ENCODE data around the gene UGT1A8.

UGT1A8 gene

DNA sequence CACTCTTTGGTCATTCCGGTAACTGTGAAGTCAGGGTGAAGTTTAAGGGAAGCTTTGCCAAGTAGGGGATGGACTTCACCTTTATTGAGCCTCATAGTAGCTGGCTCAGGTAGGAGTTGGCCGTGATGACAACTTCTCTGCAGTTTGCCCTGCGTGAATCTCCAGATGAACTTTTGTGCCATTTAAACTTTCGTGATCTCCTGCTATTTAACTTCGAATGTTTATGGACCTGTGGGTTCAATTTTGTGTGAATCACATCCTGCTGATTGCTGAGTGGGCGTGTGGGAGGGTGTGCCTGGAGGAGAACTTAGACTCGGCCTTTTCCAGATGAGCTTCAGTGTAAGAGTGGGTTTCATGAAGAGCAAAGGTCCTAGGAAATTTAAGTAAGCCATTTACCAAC, 146.8 kb downstream of the UGT1A8 start:
- DNase-seq (ENCODE audit: low read depth in 2 of 2): no peak

- DNase-seq (ENCODE audit: low read depth in 2 of 2): no peak
These were observed 147.3 kb downstream of the UGT1A8 start for GRCh38 chr2:233764761-233765160.

DNA sequence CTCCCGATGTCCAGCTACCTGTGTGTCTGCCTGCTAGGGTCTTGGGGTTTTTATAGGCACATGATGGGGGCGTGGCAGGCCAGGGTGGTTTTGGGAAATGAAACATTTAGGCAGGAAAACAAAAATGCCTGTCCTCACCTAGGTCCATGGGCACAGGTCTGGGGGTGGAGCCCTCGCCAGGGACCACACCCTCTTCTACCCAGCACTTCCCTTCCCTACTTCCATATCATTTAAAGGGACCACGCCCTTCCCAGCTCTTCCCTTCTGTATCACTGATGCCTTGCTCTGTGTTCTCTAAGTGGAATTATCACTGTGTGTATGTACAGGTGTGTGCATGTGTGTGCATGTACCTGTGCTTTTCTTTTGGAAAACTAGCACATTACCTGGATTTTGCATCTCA, 149.0 kb downstream of the UGT1A8 start:
- DNase-seq (ENCODE audit: low read depth in 2 of 2): no peak

GRCh38 chr2:233768076-233768475, 150.6 kb downstream of the UGT1A8 start:
- no peak for DNase-seq (ENCODE audit: low read depth in 2 of 2)

DNA sequence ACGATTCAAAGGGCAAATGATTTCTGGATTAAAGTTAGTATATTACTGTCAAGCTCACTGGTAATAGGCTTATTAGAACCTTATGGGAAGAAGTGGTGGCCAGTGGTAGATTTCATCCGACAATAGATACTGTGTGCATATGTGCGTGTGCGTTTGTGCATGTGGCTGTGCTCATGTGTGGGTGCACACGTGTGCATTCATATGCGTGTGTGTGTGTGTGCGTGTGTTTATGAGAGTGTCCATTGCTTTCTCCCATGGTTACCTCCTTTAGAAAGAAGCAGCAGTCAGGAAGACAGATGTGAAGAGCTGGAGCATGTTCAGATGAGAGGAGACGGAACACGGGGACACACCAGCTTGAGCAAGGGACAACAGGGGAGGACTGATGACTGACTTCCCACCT, 151.8 kb downstream of the UGT1A8 start:
- DNase-seq (ENCODE audit: low read depth in 2 of 2): no peak

- no peak for DNase-seq (ENCODE audit: low read depth in 2 of 2)
These were observed 154.7 kb downstream of the UGT1A8 start for GRCh38 chr2:233772153-233772552.

GRCh38 chr2:233772583-233772982, 155.2 kb downstream of the UGT1A8 start:
- no peak for DNase-seq (ENCODE audit: low read depth in 2 of 2)

DNA sequence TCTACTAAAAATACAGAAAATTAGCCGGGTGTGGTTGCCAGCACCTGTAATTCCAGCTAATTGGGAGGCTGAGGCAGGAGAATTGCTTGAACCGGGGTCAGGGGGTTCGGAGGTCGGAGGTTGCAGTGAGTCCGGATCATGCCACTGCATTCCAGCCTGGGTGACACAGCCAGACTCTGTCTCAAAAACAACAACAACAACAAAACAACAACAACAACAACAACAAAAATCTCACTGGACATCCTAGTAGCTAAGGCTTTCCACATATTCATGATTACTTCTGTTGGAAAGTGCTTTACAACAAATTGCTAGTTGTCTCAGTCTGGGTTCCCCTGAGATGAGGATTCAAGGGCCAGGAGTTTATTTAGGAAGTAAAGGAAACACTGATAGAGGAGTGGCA, 156.4 kb downstream of the UGT1A8 start:
- DNase-seq (ENCODE audit: low read depth in 2 of 2): no peak

DNA sequence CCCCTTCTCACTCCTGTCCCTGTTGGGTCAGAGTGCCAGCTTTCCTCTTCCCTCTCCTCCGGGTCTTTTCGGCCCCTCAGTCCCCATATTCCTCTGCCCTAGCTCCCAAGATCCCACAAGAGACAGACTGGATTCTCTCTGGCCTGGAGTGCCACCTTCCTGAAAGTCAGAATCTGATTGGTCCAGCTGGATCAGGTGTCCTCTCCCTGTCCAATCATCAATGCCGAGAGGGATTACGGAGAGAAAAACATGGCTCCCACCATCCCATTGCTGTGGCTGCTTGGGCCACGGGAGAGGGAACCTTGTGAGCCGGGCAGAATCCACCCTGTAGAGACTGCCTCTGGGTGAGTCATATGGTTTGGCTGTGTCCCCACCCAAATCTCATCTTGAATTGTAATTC, 158.0 kb downstream of the UGT1A8 start:
- no peak for DNase-seq (ENCODE audit: low read depth in 2 of 2)

GRCh38 chr2:233778030-233778429, 160.6 kb downstream of the UGT1A8 start, which contains the start of gene MROH2A:
Gene MROH2A, plus strand, starts transcription at chr2:233778330. Its CDS starts 1,029 bp downstream, at chr2:233779359.
- DNase-seq (ENCODE audit: low read depth in 2 of 2): no peak

- no peak for DNase-seq (ENCODE audit: low read depth in 2 of 2)
These were observed 162.3 kb downstream of the UGT1A8 start for GRCh38 chr2:233779722-233780121.

DNA sequence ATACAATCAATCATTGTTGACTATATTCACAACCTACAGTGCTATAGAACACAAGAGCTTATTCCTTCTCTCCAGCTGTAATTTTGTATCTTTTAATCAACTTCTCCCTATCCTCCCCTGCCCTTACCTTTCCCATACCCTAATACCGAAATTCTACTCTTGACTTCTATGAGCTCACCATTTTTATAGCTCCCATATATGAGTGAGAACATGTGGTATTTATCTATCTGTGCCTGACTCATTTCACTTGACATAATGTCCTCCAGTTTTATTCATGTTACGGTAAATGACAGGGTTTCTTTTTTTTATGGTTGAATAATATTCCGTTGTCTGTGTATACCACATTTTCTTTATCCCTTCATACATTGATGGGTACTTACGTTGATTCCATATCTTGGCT, 163.3 kb downstream of the UGT1A8 start:
- no peak for DNase-seq (ENCODE audit: low read depth in 2 of 2)

GRCh38 chr2:233789554-233789953, 172.1 kb downstream of the UGT1A8 start:
- no peak for DNase-seq (ENCODE audit: low read depth in 2 of 2)

DNA sequence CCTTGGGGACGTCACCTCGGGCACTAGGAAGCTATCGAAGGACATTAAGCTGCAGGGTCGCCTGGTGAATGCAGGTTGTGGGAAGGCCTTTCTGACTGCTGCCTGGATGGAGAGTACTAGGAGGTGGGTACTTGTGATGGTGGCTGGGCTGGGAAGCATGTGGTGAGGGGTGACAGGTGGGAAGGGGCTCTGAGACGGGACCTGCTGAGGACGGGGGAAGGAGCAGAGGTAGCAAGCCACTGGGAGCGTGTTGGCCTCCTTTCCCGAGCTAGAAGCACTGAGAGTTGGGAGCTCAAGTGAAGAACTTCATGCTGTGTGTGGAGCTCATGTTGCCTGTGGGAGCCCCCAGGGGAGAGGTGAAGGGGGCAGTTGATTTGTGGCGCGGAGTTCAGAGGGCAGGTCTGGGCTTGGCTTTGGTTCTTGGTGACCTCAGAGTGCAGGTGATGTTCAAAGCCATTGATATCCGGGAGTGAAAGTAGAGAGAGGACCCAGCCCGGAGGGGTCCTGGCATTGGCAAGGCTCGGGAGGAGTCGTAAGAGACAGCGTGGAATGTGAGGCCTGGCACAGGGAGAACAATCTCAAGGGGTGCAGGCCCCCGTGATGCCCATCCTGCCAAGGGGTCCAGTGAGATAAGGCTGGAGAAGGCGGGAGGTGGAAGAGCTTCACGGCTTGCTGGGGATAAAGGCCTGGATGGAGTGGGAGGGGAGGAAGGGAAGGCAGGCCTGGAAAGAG, 173.9 kb downstream of the UGT1A8 start:
- no peak for DNase-seq (ENCODE audit: low read depth in 2 of 2)

GRCh38 chr2:233791883-233792329, 174.5 kb downstream of the UGT1A8 start:
- DNase-seq (ENCODE audit: low read depth in 2 of 2): no peak

- DNase-seq (ENCODE audit: low read depth in 2 of 2): no peak
These were observed 175.3 kb downstream of the UGT1A8 start for GRCh38 chr2:233792720-233793119.

DNA sequence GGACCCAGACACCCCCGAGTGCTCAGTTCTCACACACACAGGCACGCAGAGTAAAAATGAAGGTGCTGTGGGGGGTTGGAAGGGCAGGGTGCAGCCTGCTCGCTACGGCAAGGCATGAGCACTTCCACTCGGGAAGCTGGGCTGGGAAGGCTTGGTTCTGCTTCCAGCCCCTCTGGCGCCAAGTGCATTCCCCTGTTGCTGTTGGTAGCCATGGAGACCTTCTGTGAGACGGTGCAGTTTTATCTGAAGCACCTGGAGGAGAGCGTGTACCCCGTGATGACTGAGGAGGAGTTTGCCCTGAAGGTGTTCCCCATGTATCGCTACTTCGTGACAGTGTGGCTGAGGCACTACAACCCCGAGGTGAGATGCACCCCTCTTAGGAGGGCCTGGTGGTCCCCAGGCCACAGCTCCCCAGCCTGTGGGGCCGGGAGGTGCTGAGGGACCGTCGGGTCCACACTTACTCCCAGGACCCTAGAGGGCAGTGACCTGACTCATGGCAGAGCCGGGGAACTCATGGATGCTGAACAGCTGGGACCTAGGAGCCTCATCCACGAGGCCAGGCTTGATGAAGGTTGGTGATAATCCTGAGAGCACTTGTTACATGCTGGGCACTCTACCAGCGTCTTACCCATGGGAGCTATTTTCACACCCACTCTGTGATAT, 176.2 kb downstream of the UGT1A8 start:
- no peak for DNase-seq (ENCODE audit: low read depth in 2 of 2)

GRCh38 chr2:233794128-233794658, 176.8 kb downstream of the UGT1A8 start:
- DNase-seq (ENCODE audit: low read depth in 2 of 2): no peak

GRCh38 chr2:233795735-233796171, 178.3 kb downstream of the UGT1A8 start:
- DNase-seq (ENCODE audit: low read depth in 2 of 2): no peak

DNA sequence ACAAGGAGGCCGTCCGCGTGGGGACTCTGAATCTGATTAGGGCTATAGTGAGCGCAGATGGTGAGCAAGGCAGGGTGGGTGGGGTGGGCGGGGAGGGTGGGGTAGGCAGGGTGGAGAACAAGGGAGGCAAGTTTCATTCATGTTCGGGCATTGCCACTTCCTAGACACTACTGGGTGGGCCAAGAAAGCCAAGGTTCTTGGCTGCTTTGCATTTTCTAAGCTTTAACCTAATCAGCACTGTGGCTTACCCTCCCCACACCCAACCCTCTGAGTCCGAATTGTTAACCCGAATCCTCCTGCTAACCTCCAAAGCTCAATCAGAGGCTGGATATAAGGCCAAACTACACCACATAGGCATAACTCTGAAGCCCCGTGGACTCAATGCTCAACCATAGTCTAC, 178.8 kb downstream of the UGT1A8 start:
- DNase-seq (ENCODE audit: low read depth in 2 of 2): no peak

GRCh38 chr2:233798335-233799086, 181.1 kb downstream of the UGT1A8 start:
- DNase-seq (ENCODE audit: low read depth in 2 of 2): no peak

DNA sequence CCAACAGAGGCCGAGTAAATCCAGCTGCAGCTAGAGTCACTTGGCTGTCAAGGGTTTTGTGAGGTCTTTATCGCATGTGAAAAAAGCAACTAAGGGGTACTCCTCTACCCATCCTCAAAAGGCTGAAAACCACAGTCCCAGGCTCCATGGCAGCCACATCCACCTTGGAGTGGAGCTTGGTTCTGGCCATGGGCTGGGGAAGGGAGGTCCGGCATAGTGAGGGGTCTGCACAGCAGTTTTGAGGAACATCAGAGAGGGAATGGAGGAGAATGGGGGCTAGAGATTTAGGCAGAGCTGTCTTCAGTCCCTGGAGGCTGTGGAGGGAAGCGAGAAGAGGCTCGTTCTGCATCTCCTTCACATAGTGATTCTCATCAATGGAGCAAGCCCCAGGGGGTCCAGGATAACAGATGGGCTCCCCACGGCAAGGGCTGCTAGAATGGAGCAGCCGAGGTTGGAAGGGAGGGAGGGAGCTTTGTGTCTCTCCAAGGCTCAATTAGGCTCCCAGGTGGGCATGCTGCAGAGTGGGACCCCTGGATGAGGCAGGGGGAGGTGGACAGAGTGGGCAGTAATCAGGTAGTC, 181.7 kb downstream of the UGT1A8 start:
- DNase-seq (ENCODE audit: low read depth in 2 of 2): no peak

Data from activated CD8-positive, alpha-beta memory T cell treated with anti-CD3 and anti-CD28 coated beads for 4 hours (primary cell).